Measurements from ENCODE around the gene SAMD13. TPM values are rescaled to one million over a fixed set of nuclear protein-coding genes. Genes with fewer than 3 reads are reported as not detected.
"Not testable (repeated sequence)": the region's sequence is repeated elsewhere in the genome, so short reads cannot be mapped to it uniquely, and the experiment has no call there.

The SAMD13 gene
- total RNA-seq, 1 experiment from 2014 or later = 2.9 TPM

GRCh38 chr1:84283381-84283780 is 18.1 kb upstream of the SAMD13 start:
- DNase-seq (ENCODE audit: low read depth) = no peak

GRCh38 chr1:84286071-84286470 is 15.4 kb upstream of the SAMD13 start:
- DNase-seq (ENCODE audit: low read depth) = no peak

DNA sequence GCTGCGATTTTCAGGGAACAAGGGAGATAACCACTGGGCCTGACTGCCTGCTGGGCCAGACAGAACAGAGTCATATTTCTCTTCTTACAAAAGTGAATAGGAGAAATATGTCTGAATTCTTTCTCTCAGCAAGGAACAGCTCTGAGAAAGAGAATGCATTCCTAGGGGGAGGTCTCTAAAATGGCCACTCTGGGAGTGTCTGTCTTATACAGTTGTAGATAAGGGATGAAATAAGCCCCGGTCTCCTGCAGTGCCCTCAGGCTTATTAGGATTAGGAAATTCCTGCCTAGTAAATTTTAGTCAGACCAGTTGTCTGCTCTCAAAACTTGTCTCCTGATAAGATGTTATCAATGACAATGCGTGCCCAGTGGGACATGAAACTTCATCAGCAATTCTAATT is 14.1 kb upstream of the SAMD13 start:
- DNase-seq (ENCODE audit: low read depth) = not testable (repeated sequence)

- no peak for DNase-seq (ENCODE audit: low read depth)
Measured at GRCh38 chr1:84289169-84289785, 12.2 kb upstream of the SAMD13 start.

GRCh38 chr1:84291882-84292655 is 9.4 kb upstream of the SAMD13 start:
- DNase-seq (ENCODE audit: low read depth) = no peak

DNA sequence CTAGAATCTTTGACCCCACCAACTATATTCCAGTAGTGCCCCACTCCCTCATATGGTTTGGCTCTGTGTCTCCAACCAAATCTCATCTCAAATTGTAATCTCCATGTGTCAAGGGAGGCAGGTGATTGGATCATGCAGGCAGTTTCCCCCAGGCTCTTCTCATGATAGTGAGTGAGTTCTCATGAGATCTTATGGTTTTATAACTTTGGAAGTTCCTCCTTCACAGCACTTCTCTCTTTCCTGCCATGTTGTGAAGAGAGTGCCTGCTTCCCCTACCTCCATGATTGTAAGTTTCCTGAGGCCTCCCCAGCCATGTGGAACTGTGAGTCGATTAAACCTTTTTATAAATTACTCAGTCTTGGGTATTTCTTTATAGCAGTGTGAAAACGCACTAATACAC is 7.7 kb upstream of the SAMD13 start:
- DNase-seq (ENCODE audit: low read depth) = no peak

GRCh38 chr1:84294751-84295150 is 6.8 kb upstream of the SAMD13 start:
- no peak for DNase-seq (ENCODE audit: low read depth)

GRCh38 chr1:84297546-84298244 is 3.8 kb upstream of the SAMD13 start:
- DNase-seq (ENCODE audit: low read depth) = no peak

GRCh38 chr1:84298328-84298683 is 3.2 kb upstream of the SAMD13 start:
- peak; percentile 60 for DNase-seq (ENCODE audit: low read depth)

DNA sequence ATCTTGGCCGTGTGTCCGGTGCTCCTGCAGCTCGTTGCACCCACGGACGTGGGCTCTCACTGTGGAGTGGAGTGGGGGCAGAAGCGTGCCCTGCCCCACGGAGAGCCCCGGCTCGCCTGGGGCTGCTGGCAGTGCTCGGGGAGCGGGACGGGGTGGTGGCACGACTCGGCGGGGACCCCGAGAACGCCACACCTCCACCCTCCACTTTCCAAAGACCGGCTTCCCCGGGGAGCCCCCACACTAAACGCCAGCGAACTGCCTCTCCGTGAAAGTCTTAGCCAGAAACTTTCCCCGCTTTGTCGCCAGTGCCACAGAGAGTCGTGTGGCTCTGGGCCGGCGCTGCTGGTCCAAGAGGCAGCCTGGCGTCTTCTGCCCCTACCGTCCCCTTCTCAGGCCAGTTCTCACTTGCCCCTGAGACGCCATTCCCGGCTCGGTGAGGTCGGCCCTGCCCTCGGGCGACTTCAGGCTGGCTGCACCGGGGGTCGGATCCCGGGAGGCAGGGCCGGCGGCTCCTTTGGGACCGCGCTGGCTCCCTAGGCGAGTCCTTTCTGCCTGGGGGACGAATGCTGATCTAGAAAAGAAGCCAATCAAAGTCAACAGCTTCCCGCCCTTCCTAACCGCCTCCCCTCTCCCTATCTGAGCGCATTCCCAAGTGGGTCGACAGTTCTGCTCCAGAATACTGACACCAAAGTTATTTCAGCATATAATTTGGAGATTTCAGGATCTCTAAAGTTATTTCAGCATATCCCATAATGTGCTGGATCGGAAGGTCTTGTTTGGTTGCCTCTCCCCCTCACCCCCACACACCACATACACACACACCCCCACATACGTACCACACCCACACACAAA is 2.6 kb upstream of the SAMD13 start:
- peak; percentile 57 for DNase-seq (ENCODE audit: low read depth)

GRCh38 chr1:84299536-84300170 is 1.9 kb upstream of the SAMD13 start:
- peak; percentile 24 for DNase-seq (ENCODE audit: low read depth)

DNA sequence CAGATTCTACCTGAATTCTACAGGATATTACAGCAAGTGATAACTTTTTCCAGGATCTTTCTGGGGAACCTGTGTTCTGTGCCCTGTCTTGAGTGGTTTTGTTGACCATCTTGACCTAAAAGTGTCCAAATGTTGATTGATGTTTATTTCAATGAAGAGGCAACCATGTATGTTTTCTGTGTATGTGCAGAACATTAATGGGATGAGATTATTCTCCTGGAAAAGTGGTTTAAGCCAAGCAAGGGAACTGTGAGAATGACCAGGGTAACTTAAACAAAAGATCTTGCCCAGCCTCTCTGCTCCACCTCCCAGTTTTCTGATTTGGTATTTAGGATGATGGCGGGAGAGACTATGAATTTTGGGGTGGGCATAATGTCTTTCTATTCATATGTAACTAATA is 1.0 kb upstream of the SAMD13 start:
- no peak for DNase-seq (ENCODE audit: low read depth)

GRCh38 chr1:84301785-84302385 is 377 bp downstream of the SAMD13 start:
- DNase-seq (ENCODE audit: low read depth) = no peak

- no peak for DNase-seq (ENCODE audit: low read depth)
Measured at GRCh38 chr1:84303314-84303830, 1.9 kb downstream of the SAMD13 start.

GRCh38 chr1:84307398-84307797 is 5.9 kb downstream of the SAMD13 start:
- no peak for DNase-seq (ENCODE audit: low read depth)

DNA sequence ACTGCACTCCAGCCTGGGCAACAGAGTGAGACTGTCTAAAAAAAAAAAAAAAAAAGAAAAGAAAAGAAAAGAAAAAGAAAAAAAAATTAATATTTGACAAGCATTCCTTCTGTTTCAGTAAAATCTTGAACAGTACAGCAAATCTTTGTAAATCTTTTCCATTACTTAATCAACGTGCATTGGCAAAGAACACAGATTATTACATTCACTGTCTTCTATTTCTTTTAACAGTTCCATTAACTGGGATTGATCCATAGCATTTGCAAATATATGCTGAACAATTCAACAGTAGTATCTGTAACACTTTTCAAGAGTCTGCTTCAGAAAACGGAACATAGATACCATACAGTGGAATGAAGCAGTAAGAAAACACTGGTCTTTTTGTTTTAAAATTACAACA is 9.8 kb downstream of the SAMD13 start:
- DNase-seq (ENCODE audit: low read depth) = no peak

DNA sequence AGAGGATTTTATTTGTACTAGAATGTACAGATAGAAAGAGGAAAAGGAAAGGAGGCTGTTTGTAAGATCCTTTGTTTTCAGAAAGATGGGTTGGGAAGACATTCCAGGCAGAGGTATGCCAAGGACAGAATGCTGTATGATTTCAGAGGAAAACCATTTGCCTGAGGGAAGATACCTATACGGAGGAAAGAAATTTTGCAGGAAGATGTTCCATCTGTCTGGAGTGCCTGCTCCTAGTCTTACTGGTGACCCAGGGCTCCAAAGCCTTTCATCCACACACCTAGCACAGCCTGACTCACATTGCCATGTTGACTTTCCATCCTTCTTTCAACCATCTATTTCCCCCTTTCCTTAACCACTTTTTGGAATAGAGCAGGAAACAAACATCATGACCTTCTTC is 18.2 kb downstream of the SAMD13 start:
- peak; percentile 20 for DNase-seq (ENCODE audit: low read depth)

DNA sequence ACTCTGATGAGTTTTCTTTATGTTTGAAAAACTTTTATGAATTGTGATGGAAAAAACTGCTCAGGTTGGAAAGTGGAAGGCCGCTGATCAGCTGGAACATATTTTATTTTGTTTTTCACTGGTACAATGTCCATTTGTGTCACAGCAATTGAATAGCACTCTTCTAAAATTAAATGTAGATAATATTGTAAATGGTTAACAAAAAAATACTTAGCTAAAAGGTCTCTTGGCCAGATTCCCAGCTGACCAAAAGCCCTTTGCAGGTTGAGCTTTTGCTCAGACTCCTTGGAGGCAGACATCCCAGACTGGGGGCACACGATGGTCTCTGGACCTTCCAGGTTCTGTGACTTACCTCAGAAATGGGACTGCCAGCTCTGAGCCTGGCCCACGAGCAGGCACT is 26.3 kb downstream of the SAMD13 start:
- no peak for DNase-seq (ENCODE audit: low read depth)

GRCh38 chr1:84330125-84330984 is 28.8 kb downstream of the SAMD13 start:
- DNase-seq (ENCODE audit: low read depth) = no peak

GRCh38 chr1:84339503-84339902 is 38.0 kb downstream of the SAMD13 start:
- DNase-seq (ENCODE audit: low read depth) = peak; percentile 29

All from RPMI7951 (cell line).